ENCODE results near the gene CDH13.

- TF ChIP-seq GABPA (IDR thresholded peaks at IDR 0.05; ENCODE audit: low read depth): no peak
- TF ChIP-seq CTCF (IDR thresholded peaks at IDR 0.05; ENCODE audit: insufficient read depth, low read length): no peak
- no peak for TF ChIP-seq SPI1 (IDR thresholded peaks at IDR 0.05; ENCODE audit: borderline replicate concordance, low read depth)
- TF ChIP-seq POLR2AphosphoS5 (IDR thresholded peaks at IDR 0.05; ENCODE audit: low read depth): no peak
- no peak for TF ChIP-seq REST (IDR thresholded peaks at IDR 0.05; ENCODE audit: insufficient replicate concordance, low read depth)
Measured at GRCh38 chr16:82788919-82789318, 162.2 kb downstream of the CDH13 start.
